ENCODE measurements around the gene TTLL9. TPM values are rescaled to one million over a fixed set of nuclear protein-coding genes. Genes with fewer than 3 reads are reported as not detected.

Gene TTLL9
- total and polyA plus RNA-seq, 2 experiments from 2014 or later, result 0.09 to 0.15 TPM

DNA sequence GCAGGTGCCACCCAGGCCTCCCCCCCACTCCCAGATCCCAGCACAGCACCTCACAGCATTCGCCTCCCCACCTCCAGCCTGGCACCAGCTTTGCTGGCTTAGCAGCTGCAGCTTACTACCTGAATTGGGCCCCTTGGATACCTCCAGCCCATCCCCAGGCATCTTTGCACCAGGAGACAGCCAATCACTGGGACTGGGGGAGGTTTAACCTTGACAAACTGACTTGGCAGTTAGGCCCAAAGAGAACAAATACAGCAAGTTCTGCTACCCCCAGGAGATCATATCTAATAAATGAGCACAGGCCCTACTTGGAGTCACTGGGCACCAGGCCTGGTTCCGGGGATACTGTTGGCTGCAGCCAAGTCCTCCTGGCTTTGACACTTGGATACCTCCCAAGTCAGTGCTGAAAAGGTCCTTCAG, 72.6 kb downstream of the TTLL9 start:
- DNase-seq (ENCODE audit: low read depth in 1 of 2, low spot score in 1 of 2), result peak in 1 of 2 donors; percentile 6
- Histone ChIP-seq H3K27ac (no peak overlapping the region), H3K4me3 (no peak overlapping the region), H3K36me3 (peaks cover 29% of the 10 kb centered on the region), H3K4me1 (ENCODE audit: low read depth) (no peaks in the 10 kb centered on the region), H3K27me3 (no peaks in the 10 kb centered on the region), H3K9me3 (ENCODE audit: low read depth) (no peaks in the 10 kb centered on the region)
- TF ChIP-seq, protein P1, sequence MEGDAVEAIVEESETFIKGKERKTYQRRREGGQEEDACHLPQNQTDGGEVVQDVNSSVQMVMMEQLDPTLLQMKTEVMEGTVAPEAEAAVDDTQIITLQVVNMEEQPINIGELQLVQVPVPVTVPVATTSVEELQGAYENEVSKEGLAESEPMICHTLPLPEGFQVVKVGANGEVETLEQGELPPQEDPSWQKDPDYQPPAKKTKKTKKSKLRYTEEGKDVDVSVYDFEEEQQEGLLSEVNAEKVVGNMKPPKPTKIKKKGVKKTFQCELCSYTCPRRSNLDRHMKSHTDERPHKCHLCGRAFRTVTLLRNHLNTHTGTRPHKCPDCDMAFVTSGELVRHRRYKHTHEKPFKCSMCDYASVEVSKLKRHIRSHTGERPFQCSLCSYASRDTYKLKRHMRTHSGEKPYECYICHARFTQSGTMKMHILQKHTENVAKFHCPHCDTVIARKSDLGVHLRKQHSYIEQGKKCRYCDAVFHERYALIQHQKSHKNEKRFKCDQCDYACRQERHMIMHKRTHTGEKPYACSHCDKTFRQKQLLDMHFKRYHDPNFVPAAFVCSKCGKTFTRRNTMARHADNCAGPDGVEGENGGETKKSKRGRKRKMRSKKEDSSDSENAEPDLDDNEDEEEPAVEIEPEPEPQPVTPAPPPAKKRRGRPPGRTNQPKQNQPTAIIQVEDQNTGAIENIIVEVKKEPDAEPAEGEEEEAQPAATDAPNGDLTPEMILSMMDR (IDR thresholded peaks at IDR 0.05; ENCODE audit: low read depth, low read length), result no peak

DNA sequence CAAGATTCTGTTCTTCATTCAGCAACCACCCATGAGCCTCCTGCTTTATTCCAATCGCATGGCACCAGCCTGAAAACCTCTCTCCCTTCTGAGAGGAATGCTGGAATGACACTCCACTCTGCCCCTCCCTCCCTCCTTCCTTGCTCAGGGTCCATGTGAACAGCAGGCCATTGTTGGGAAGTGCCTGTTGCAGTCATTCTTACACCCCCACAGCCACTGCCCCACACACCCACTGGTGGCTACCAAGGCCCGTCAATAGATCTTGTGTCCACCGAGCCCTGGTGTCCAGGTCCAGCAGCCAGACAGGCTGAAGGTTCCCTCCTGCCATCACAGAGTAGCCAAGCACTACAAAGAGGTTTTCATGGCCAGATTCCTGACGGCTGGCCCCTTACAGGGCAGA, 74.9 kb downstream of the TTLL9 start:
- H3K4me3 ChIP-seq, result no peak overlapping the region
- peaks cover 33% of the 10 kb centered on the region for H3K36me3 ChIP-seq
- no peaks in the 10 kb centered on the region for H3K9me3 ChIP-seq (ENCODE audit: low read depth)
- no peaks in the 10 kb centered on the region for H3K4me1 ChIP-seq (ENCODE audit: low read depth)
- TF ChIP-seq, protein P1 (IDR thresholded peaks at IDR 0.05; ENCODE audit: low read depth, low read length), result no peak
- H3K27me3 ChIP-seq, result no peaks in the 10 kb centered on the region
- no peak overlapping the region for H3K27ac ChIP-seq
- DNase-seq (ENCODE audit: low read depth in 1 of 2, low spot score in 1 of 2), result no peak

DNA sequence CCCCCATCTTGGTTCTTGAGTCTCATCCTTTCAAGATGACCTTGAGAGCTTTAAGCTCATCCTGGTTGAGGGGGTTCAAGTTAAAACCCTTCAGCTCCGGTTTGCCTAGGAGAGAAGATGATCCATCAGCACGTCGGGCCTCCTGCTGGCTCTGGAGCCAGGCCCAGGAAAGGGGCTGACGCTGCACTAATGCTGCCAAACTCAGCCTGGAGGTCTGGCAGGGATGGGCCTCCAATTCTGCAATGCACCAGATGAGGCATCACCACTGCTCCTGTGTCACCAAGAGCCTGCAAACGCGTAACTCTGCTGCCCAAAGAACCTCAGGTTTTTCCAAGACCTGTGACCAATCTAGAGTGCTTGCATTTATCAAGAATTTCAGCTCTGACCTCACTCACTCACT, 75.4 kb downstream of the TTLL9 start:
- DNase-seq (ENCODE audit: low read depth in 1 of 2, low spot score in 1 of 2), result no peak
- H3K36me3 ChIP-seq, result peaks cover 33% of the 10 kb centered on the region
- H3K4me1 ChIP-seq (ENCODE audit: low read depth), result peaks cover 4% of the 10 kb centered on the region
- H3K27me3 ChIP-seq, result no peaks in the 10 kb centered on the region
- no peaks in the 10 kb centered on the region for H3K9me3 ChIP-seq (ENCODE audit: low read depth)
- H3K4me3 ChIP-seq, result no peak overlapping the region
- TF ChIP-seq, protein P1 (IDR thresholded peaks at IDR 0.05; ENCODE audit: low read depth, low read length), result no peak
- no peak overlapping the region for H3K27ac ChIP-seq

DNA sequence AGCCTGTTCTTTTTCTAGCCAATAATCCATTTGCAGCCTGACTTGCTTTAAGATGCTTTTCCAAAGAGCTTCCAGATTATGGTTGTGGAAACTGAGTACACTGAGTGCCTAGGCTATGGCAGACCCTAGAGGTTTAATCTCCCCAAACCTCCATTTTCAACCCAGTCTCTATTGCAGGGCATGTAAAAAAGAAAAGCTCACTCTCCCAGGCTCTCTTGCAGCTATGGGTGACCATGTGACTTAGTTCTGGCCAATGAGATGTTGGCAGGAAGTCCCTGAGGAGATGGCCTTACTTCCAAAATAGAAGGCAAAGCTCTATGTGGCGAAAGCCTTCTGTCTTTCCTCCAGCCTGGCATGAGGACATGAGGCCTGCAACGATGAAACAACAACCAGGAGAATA, 77.6 kb downstream of the TTLL9 start:
- TF ChIP-seq, protein P1 (IDR thresholded peaks at IDR 0.05; ENCODE audit: low read depth, low read length), result no peak
- Histone ChIP-seq H3K27ac (no peak overlapping the region), H3K27me3 (no peaks in the 10 kb centered on the region), H3K36me3 (peaks cover 33% of the 10 kb centered on the region), H3K4me1 (ENCODE audit: low read depth) (peaks cover 7% of the 10 kb centered on the region), H3K9me3 (ENCODE audit: low read depth) (no peaks in the 10 kb centered on the region), H3K4me3 (no peak overlapping the region)
- DNase-seq (ENCODE audit: low read depth in 1 of 2, low spot score in 1 of 2), result no peak

DNA sequence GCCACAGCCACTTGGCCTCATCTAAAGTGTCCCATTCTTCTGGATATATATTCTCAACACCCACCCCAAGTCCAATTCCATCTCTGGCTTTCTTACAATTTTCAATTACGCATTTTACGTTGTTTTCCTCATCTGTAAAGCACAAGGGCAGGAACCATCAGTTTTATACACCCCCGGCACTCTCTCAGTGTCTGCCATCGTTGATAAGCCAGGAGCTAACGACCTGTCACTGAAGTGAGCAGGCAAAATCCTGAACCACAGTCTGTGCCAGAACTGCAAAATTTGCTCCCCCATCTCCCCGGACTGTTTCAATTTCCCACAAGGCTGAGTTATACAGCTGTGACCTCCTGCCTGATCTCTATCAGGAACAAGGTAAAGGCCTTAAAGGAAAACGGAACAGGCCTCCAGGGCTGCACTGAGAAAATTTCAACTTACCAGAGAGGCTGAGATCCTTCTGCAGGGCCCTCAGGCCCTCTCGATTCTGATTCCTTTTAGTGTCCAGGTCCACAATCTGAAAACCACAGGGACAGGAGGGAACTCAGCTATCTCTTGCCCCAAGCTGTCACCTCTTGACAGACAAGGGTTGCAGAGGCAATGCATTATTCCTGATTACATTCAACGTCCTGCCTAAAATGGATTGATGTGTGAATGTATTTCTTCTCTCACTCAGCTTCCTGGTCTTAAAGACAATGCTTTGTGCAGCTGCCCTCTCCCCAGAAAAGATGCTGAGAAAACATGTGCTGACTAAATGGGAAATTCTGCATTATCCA, 79.6 kb downstream of the TTLL9 start:
- peaks cover 7% of the 10 kb centered on the region for H3K4me1 ChIP-seq (ENCODE audit: low read depth)
- no peak overlapping the region for H3K27ac ChIP-seq
- H3K4me3 ChIP-seq, result no peak overlapping the region
- peaks cover 30% of the 10 kb centered on the region for H3K36me3 ChIP-seq
- TF ChIP-seq, protein P1 (IDR thresholded peaks at IDR 0.05; ENCODE audit: low read depth, low read length), result no peak
- no peaks in the 10 kb centered on the region for H3K27me3 ChIP-seq
- DNase-seq (ENCODE audit: low read depth in 1 of 2, low spot score in 1 of 2), result no peak
- H3K9me3 ChIP-seq (ENCODE audit: low read depth), result no peaks in the 10 kb centered on the region
